H9 (cell line): ENCODE results near the gene HACL1. TPM values are rescaled to one million over a fixed set of nuclear protein-coding genes. Genes with fewer than 3 reads are reported as not detected.
"Not testable (repeated sequence)": the region's sequence is repeated elsewhere in the genome, so short reads cannot be mapped to it uniquely, and the experiment has no call there.

Experiments
- DNase-seq: peaks from one replicate; pipeline ENCODE4 v3.0.0-alpha.2; 2017
- H2AFZ ChIP-seq: one replicate; pipeline ENCODE4 v1.6.1; 2013; ENCODE audit warnings: mild to moderate bottlenecking, low read length, control low read depth, moderate library complexity
- H2AK5ac ChIP-seq: 2 replicates; pipeline ENCODE4 v1.6.1; 2013; ENCODE audit warnings: low read length, control low read depth, mixed read lengths; ENCODE audit not compliant: insufficient read length
- H2BK120ac ChIP-seq: one replicate; pipeline ENCODE4 v1.6.1; 2013; ENCODE audit warnings: low read depth, mild to moderate bottlenecking, low read length, control low read depth, inconsistent platforms; ENCODE audit not compliant: poor library complexity, severe bottlenecking
- H2BK12ac ChIP-seq: 2 replicates; pipeline ENCODE4 v1.6.1; 2013; ENCODE audit warnings: low read length, control low read depth, mixed read lengths, low read depth; ENCODE audit not compliant: insufficient read length
- H2BK15ac ChIP-seq: 2 replicates; pipeline ENCODE4 v1.6.1; 2013; ENCODE audit warnings: low read depth, low read length, control low read depth
- H2BK20ac ChIP-seq: one replicate; pipeline ENCODE4 v1.6.1; 2013; ENCODE audit warnings: low read depth, mild to moderate bottlenecking, low read length, control low read depth, inconsistent platforms; ENCODE audit not compliant: poor library complexity, severe bottlenecking
- H2BK5ac ChIP-seq: 2 replicates; pipeline ENCODE4 v1.6.1; 2013; ENCODE audit warnings: low read length, control low read depth, mixed read lengths; ENCODE audit not compliant: insufficient read length
- H3K14ac ChIP-seq: 2 replicates; pipeline ENCODE4 v1.6.1; 2013; ENCODE audit warnings: low read length, control low read depth; ENCODE audit not compliant: insufficient read depth
- H3K18ac ChIP-seq: 2 replicates; pipeline ENCODE4 v1.6.1; 2013; ENCODE audit warnings: low read depth, mild to moderate bottlenecking, mixed read lengths, low read length, control low read depth; ENCODE audit not compliant: insufficient read length
- H3K23ac ChIP-seq: 2 replicates; pipeline ENCODE4 v1.6.1; 2013; ENCODE audit warnings: low read length, control low read depth, mixed read lengths, low read depth; ENCODE audit not compliant: insufficient read length
- H3K23me2 ChIP-seq: 2 replicates; pipeline ENCODE4 v1.6.1; 2013; ENCODE audit warnings: low read depth, mild to moderate bottlenecking, mixed read lengths, low read length, control low read depth; ENCODE audit not compliant: insufficient read length, poor library complexity, severe bottlenecking
- H3K27ac ChIP-seq: 2 replicates; pipeline ENCODE4 v1.5.1; 2013; ENCODE audit warnings: low read length, control low read depth, mixed read lengths, low read depth; ENCODE audit not compliant: insufficient read length
- H3K27me3 ChIP-seq: 2 replicates; pipeline ENCODE4 v1.6.1; 2013; ENCODE audit warnings: low read length, control low read depth, inconsistent platforms; ENCODE audit not compliant: insufficient read depth
- H3K4ac ChIP-seq: 2 replicates; pipeline ENCODE4 v1.6.1; 2013; ENCODE audit warnings: low read depth, mild to moderate bottlenecking, control low read depth, inconsistent platforms, low read length, moderate library complexity
- H3K4me1 ChIP-seq: 2 replicates; pipeline ENCODE4 v1.6.1; 2013; ENCODE audit warnings: low read length, control low read depth, inconsistent platforms; ENCODE audit not compliant: insufficient read depth
- H3K4me2 ChIP-seq: 2 replicates; pipeline ENCODE4 v1.6.1; 2013; ENCODE audit warnings: low read length, control low read depth, mixed read lengths; ENCODE audit not compliant: insufficient read length, insufficient read depth
- H3K56ac ChIP-seq: 2 replicates; pipeline ENCODE4 v1.6.1; 2013; ENCODE audit warnings: low read depth, mild to moderate bottlenecking, mixed read lengths, low read length, control low read depth; ENCODE audit not compliant: insufficient read length
- H3K79me1 ChIP-seq: 2 replicates; pipeline ENCODE4 v1.6.1; 2013; ENCODE audit warnings: low read depth, mild to moderate bottlenecking, moderate library complexity, low read length, control low read depth, inconsistent platforms; ENCODE audit not compliant: insufficient read depth, poor library complexity, severe bottlenecking
- H3K79me2 ChIP-seq: 2 replicates; pipeline ENCODE4 v1.6.1; 2013; ENCODE audit warnings: low read length, control low read depth, inconsistent platforms; ENCODE audit not compliant: insufficient read depth
- H3K9ac ChIP-seq: 2 replicates; pipeline ENCODE4 v1.6.1; 2013; ENCODE audit warnings: low read length, control low read depth, mixed read lengths; ENCODE audit not compliant: insufficient read length; ENCODE audit errors: extremely low read depth
- H3K9me3 ChIP-seq: one replicate; pipeline ENCODE4 v1.6.1; 2013; ENCODE audit warnings: low read depth, low read length, inconsistent platforms; ENCODE audit not compliant: control insufficient read depth
- H3T11ph ChIP-seq: one replicate; pipeline ENCODE4 v1.6.1; 2013; ENCODE audit warnings: mild to moderate bottlenecking, low read length, control low read depth, inconsistent platforms
- H4K20me1 ChIP-seq: one replicate; pipeline ENCODE4 v1.6.1; 2013; ENCODE audit not compliant: control insufficient read depth, insufficient read length, insufficient read depth
- H4K5ac ChIP-seq: 2 replicates; pipeline ENCODE4 v1.6.1; 2013; ENCODE audit warnings: low read depth, mild to moderate bottlenecking, mixed read lengths, low read length, control low read depth; ENCODE audit not compliant: insufficient read length
- H4K8ac ChIP-seq: replicated peaks from 2 replicates; pipeline ENCODE4 v1.6.1; 2013; ENCODE audit warnings: low read length, control low read depth, mixed read lengths, low read depth; ENCODE audit not compliant: insufficient read length
- H4K91ac ChIP-seq: 2 replicates; pipeline ENCODE4 v1.6.1; 2013; ENCODE audit warnings: low read depth, mild to moderate bottlenecking, moderate library complexity, mixed read lengths, low read length, control low read depth; ENCODE audit not compliant: insufficient read length
- H3K27ac Mint-ChIP-seq, 3 experiments: 2 replicates in 2 of 3; 3 replicates in 1 of 3; pipeline ENCODE4 v1.8.0; 2020 to 2021; ENCODE audit warnings: mixed read lengths in 3 of 3, mild to moderate bottlenecking in 1 of 3, moderate library complexity in 1 of 3
- H3K27me3 Mint-ChIP-seq: 2 replicates; pipeline ENCODE4 v1.8.0; 2021; ENCODE audit warnings: low read depth, mild to moderate bottlenecking, moderate library complexity, mixed read lengths
- H3K36me3 Mint-ChIP-seq, 3 experiments: 2 replicates in 2 of 3; 3 replicates in 1 of 3; pipeline ENCODE4 v1.8.0; 2020 to 2021; ENCODE audit warnings: low read depth in 3 of 3, mixed read lengths in 3 of 3; ENCODE audit not compliant: insufficient read depth in 1 of 3
- H3K4me1 Mint-ChIP-seq, 2 experiments: 2 replicates each; pipeline ENCODE4 v1.8.0; 2020; ENCODE audit warnings: mixed read lengths in 2 of 2
- H3K4me3 Mint-ChIP-seq, 2 experiments: 2 replicates in 1 of 2; 3 replicates in 1 of 2; pipeline ENCODE4 v1.8.0; 2020 to 2021; ENCODE audit warnings: mild to moderate bottlenecking in 2 of 2, mixed read lengths in 2 of 2, moderate library complexity in 1 of 2
- H3K9me3 Mint-ChIP-seq, 2 experiments: 2 replicates in 1 of 2; 3 replicates in 1 of 2; pipeline ENCODE4 v1.8.0; 2020; ENCODE audit warnings: mild to moderate bottlenecking in 2 of 2, mixed read lengths in 2 of 2, moderate library complexity in 1 of 2
- WGBS: extraction: QIAGEN DNeasy Blood & Tissue Kit; methylation state at CpG from one replicate; pipeline ENCODE4 v1.1.7; 2013; ENCODE audit warnings: missing lambda C conversion rate, low lambda C conversion rate, mixed read lengths; ENCODE audit not compliant: insufficient read length; ENCODE audit errors: extremely low coverage; 5-methylcytosine and 5-hydroxymethylcytosine counted together
- total RNA-seq: library from RNA; stranded (reverse); gene quantifications from 2 replicates; pipeline ENCODE4 v1.2.1, GENCODE V29; 2021

The HACL1 gene
- total RNA-seq, 1 experiment from 2014 or later = 52.6 TPM

DNA sequence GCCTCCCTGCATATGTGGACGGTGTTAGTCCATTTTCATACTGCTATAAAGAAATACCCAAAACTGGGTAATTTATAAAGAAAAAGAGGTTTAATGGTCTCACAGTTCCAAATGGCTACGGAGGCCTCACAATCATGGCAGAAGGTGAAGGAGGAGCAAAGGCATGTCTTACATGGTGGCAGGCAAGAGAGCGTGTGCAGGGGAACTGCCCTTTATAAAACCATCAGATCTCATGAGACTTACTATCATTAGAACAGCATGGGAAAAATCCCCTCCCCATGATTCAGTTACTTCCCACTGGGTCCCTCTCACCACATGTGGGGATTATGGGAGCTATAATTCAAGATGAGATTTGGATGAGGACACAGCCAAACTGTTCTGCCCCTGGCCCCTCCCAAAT, 1.4 kb upstream of the HACL1 start:
- not testable (repeated sequence) for H4K5ac ChIP-seq, H3K27me3 Mint-ChIP-seq, H3K79me1 ChIP-seq, H2BK5ac ChIP-seq, H2BK20ac ChIP-seq, DNase-seq, H3K56ac ChIP-seq, H3K4me1 ChIP-seq, H3K14ac ChIP-seq, H3K4ac ChIP-seq, H3T11ph ChIP-seq, H3K9me3 ChIP-seq, H3K23me2 ChIP-seq, H4K91ac ChIP-seq, H2BK12ac ChIP-seq, H4K8ac ChIP-seq, H2AFZ ChIP-seq, H3K23ac ChIP-seq, H3K18ac ChIP-seq, H2AK5ac ChIP-seq, H2BK15ac ChIP-seq, H3K79me2 ChIP-seq, H2BK120ac ChIP-seq, H4K20me1 ChIP-seq, H3K9ac ChIP-seq, H3K27ac ChIP-seq, H3K27me3 ChIP-seq
- H3K4me3 Mint-ChIP-seq = peak overlapping the region; percentile 100
- H3K36me3 Mint-ChIP-seq = peaks cover 40 to 53% (median 49%) of the 10 kb centered on the region in 3 experiments
- peak overlapping the region; percentile 100 for H3K4me2 ChIP-seq
- WGBS = no CpG with 5 or more reads among the region's 3 CpGs
- H3K4me1 Mint-ChIP-seq = peaks cover 20 to 24% of the 10 kb centered on the region in 2 experiments
- H3K27ac Mint-ChIP-seq = 0 out of 7 replicates have a peak overlapping the region, but pooled peaks of 1 of the 3 experiments have one; percentile 100
- H3K9me3 Mint-ChIP-seq = peaks cover 22 to 23% of the 10 kb centered on the region in 2 experiments
